CD14-positive monocyte (primary cell): ENCODE results near the gene SRCIN1. TPM values are rescaled to one million over a fixed set of nuclear protein-coding genes. Genes with fewer than 3 reads are reported as not detected.
A peak's percentile ranks its signal among the peaks of the same experiment; 100 is the strongest.

ENCODE experiments used
- DNase-seq, 3 donors: peaks; one replicate each; pipeline ENCODE4 v3.0.0-alpha.2; 2011 to 2022
- H2AFZ ChIP-seq: 2 replicates; pipeline ENCODE4 v1.6.0; 2012; ENCODE audit warnings: mild to moderate bottlenecking, low read depth, low read length, inconsistent platforms; ENCODE audit not compliant: insufficient read depth, poor library complexity, severe bottlenecking
- H3K27ac ChIP-seq, 2 donors: 1 replicate in 1 of 2; 2 replicates in 1 of 2; pipeline ENCODE4 v1.5.1; 2012 to 2013; ENCODE audit warnings: low read length in 2 of 2, control low read depth in 1 of 2, inconsistent platforms in 1 of 2, low read depth in 1 of 2, mild to moderate bottlenecking in 1 of 2
- H3K27me3 ChIP-seq, 2 donors: one replicate each; pipeline versions ENCODE4 v1.6.0 to v1.6.1; 2011 to 2013; ENCODE audit warnings: low read length in 2 of 2; ENCODE audit not compliant: control insufficient read depth in 2 of 2, insufficient read depth in 2 of 2
- H3K36me3 ChIP-seq, 2 donors: replicated peaks in 1 of 2; 1 replicate in 1 of 2; 2 replicates in 1 of 2; pipeline versions ENCODE4 v1.5.1 to v1.6.1; 2012 to 2013; ENCODE audit warnings: low read length in 2 of 2, control low read depth in 1 of 2, inconsistent platforms in 1 of 2, mild to moderate bottlenecking in 1 of 2; ENCODE audit not compliant: insufficient read depth in 2 of 2, control insufficient read depth in 1 of 2
- H3K4me1 ChIP-seq, 2 donors: 1 replicate in 1 of 2; 2 replicates in 1 of 2; pipeline versions ENCODE4 v1.5.1 to v1.6.1; 2012 to 2013; ENCODE audit warnings: low read length in 2 of 2, control low read depth in 1 of 2, inconsistent platforms in 1 of 2, mild to moderate bottlenecking in 1 of 2, moderate library complexity in 1 of 2; ENCODE audit not compliant: insufficient read depth in 2 of 2, control insufficient read depth in 1 of 2
- H3K4me2 ChIP-seq: replicated peaks from 2 replicates; pipeline ENCODE3; 2012; ENCODE audit warnings: low read length, moderate library complexity, mild to moderate bottlenecking; ENCODE audit not compliant: poor library complexity, severe bottlenecking; ENCODE audit errors: extremely low read depth
- H3K4me3 ChIP-seq, 3 experiments: fragments of 200-600 bp in 1 of 3; sonication (generic) in 1 of 3; replicated peaks in 1 of 3; 1 replicate in 2 of 3; 2 replicates in 1 of 3; pipeline ENCODE4 v1.5.1; 2011 to 2013; ENCODE audit warnings: low read length in 3 of 3, mild to moderate bottlenecking in 3 of 3, control low read depth in 2 of 3, low read depth in 2 of 3, inconsistent platforms in 1 of 3, moderate library complexity in 1 of 3
- H3K79me2 ChIP-seq: 2 replicates; pipeline ENCODE4 v1.6.0; 2012; ENCODE audit warnings: mild to moderate bottlenecking, control low read depth, inconsistent platforms, low read length, moderate library complexity; ENCODE audit not compliant: insufficient read depth
- H3K9ac ChIP-seq: 2 replicates; pipeline ENCODE4 v1.6.0; 2017; ENCODE audit warnings: low read length, mild to moderate bottlenecking; ENCODE audit not compliant: insufficient read depth, poor library complexity, severe bottlenecking
- H3K9me3 ChIP-seq, 2 donors: replicated peaks in 1 of 2; 1 replicate in 1 of 2; 2 replicates in 1 of 2; pipeline versions ENCODE4 v1.5.1 to v1.6.1; 2012 to 2013; ENCODE audit warnings: low read length in 2 of 2, control low read depth in 1 of 2; ENCODE audit not compliant: control insufficient read depth in 1 of 2, insufficient read depth in 1 of 2
- H4K20me1 ChIP-seq: 2 replicates; pipeline ENCODE4 v1.6.0; 2012; ENCODE audit warnings: mild to moderate bottlenecking, low read length, control low read depth, moderate library complexity; ENCODE audit not compliant: insufficient read depth
- H3K27ac Mint-ChIP-seq, 7 donors: one replicate each; pipeline ENCODE4 v1.8.0; 2020; ENCODE audit warnings: mild to moderate bottlenecking in 7 of 7, mixed read lengths in 7 of 7, moderate library complexity in 6 of 7, inconsistent platforms in 2 of 7
- H3K27me3 Mint-ChIP-seq, 3 donors: one replicate each; pipeline ENCODE4 v1.8.0; 2021 to 2022; ENCODE audit warnings: low read depth in 3 of 3, mild to moderate bottlenecking in 3 of 3, mixed read lengths in 3 of 3, moderate library complexity in 3 of 3, inconsistent platforms in 1 of 3
- H3K36me3 Mint-ChIP-seq, 2 donors: one replicate each; pipeline ENCODE4 v1.8.0; 2020; ENCODE audit warnings: mixed read lengths in 2 of 2, inconsistent platforms in 1 of 2, mild to moderate bottlenecking in 1 of 2
- H3K4me1 Mint-ChIP-seq: one replicate; pipeline ENCODE4 v1.8.0; 2020; ENCODE audit warnings: mild to moderate bottlenecking, mixed read lengths
- H3K4me3 Mint-ChIP-seq, 2 donors: one replicate each; pipeline ENCODE4 v1.8.0; 2020; ENCODE audit warnings: mild to moderate bottlenecking in 2 of 2, mixed read lengths in 2 of 2, moderate library complexity in 1 of 2
- H3K9me3 Mint-ChIP-seq, 7 donors: one replicate each; pipeline ENCODE4 v1.8.0; 2020 to 2022; ENCODE audit warnings: mixed read lengths in 7 of 7, mild to moderate bottlenecking in 6 of 7, moderate library complexity in 6 of 7, inconsistent platforms in 2 of 7
- WGBS: methylation state at CpG from one replicate; pipeline ENCODE4 v1.1.5; 2013; ENCODE audit warnings: missing lambda C conversion rate; ENCODE audit not compliant: insufficient coverage; 5-methylcytosine and 5-hydroxymethylcytosine counted together
- intact Hi-C, 2 donors: fragments of 100-400 bp; cut with micrococcal nuclease; formaldehyde crosslinking; loops; one replicate each; pipeline versions ENCODE4 v1.15.0 to v1.15.1; 2023
- polyA plus RNA-seq, 3 donors: library from polyadenylated mRNA; depleted of rRNA in 1 of 3; unstranded in 2 of 3; stranded (reverse) in 1 of 3; fragments of 300-500 nt in 2 of 3; fragments of >200 nt in 1 of 3; fragmentation: Illumina TruSeq in 2 of 3; gene quantifications; 1 replicate in 2 of 3; 2 replicates in 1 of 3; pipeline ENCODE4 v1.2.3, GENCODE V29; 2012 to 2021
- TF ChIP-seq, protein P1 (sequence below): fragments of 200-600 bp; IDR thresholded peaks from one replicate; pipeline ENCODE4 v1.8.0; 2022; ENCODE audit warnings: antibody characterized with exemption, mild to moderate bottlenecking

The SRCIN1 gene
- polyA plus RNA-seq, 3 donors = 0.01 TPM; not detected in 2

DNA sequence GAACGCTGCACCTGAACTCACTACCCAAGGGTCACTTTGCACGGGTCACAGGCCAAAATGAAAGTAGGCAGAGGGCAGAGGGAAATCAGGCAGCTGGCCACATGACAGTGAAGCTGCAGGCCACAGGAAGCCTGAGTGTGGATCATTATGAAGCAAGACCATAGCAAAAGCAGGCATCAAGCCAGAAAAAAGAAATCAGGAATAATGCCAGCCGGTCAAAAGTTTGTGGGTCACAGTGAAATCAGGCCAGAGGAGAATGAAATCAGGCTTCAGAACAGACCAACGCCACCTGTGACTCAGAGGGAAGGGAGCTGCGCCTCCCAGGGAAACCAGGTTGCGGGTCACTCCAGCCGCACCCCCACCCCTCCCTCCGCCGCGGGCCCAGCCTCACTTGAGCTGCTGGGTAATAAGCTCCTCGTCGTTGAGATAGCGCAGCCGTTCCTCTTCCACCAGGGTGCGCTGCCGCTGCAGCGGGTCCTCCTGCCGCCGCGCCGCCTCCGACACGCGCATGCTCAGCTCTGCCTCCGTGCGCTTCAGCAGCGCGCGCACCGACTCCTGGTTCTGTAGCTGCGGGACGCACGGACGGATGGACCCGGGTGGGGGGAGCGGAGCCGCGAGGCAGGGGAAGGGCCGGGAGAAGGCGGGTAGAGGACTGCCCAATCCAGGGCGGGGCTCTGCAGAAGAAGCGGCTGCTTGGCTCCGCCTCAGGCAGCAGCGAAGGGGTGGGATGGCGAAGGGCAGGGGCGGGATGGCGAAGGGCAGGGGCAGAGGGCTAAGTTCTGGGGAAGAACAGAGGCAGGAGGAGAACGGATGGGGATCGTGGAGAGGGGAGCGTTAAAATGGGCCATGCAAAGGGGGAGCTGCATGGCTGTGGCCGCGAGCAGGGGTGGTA, 47.7 kb downstream of the SRCIN1 start:
- intact Hi-C loops = loop anchor here (2.0 to 10.0 kb wide), 3 partner anchors 23 to 109 kb away; no protein-coding TSS in a partner anchor
- Mint-ChIP-seq H3K27me3 (peaks cover 44 to 75% (median 47%) of the 10 kb centered on the region in 3 donors), H3K9me3 (peaks cover 6 to 28% (median 17%) of the 10 kb centered on the region in 7 donors), H3K27ac (peak overlapping the region in 4 of 7 donors; percentile 19 to 83 (median 46)), H3K4me1 (peaks cover 45% of the 10 kb centered on the region), H3K4me3 (peak overlapping the region; percentile 81 to 90), H3K36me3 (peaks cover 5 to 6% of the 10 kb centered on the region in 2 donors)
- peak; percentile 88 to 93 (median 88) for DNase-seq
- Histone ChIP-seq H3K36me3 (no peaks in the 10 kb centered on the region), H2AFZ (peak overlapping the region; percentile 84), H3K4me3 (peak overlapping the region; percentile 3 to 75 (median 25)), H3K79me2 (no peaks in the 10 kb centered on the region), H3K9me3 (peaks cover 0 to 28% of the 10 kb centered on the region in 2 donors), H3K4me1 (peaks cover 38 to 48% of the 10 kb centered on the region in 2 donors), H3K27me3 (peaks cover 26 to 43% of the 10 kb centered on the region in 2 donors), H3K9ac (no peak overlapping the region), H3K27ac (no peak overlapping the region), H3K4me2 (peak overlapping the region; percentile 94), H4K20me1 (peaks cover 5% of the 10 kb centered on the region)
- TF ChIP-seq, protein P1, sequence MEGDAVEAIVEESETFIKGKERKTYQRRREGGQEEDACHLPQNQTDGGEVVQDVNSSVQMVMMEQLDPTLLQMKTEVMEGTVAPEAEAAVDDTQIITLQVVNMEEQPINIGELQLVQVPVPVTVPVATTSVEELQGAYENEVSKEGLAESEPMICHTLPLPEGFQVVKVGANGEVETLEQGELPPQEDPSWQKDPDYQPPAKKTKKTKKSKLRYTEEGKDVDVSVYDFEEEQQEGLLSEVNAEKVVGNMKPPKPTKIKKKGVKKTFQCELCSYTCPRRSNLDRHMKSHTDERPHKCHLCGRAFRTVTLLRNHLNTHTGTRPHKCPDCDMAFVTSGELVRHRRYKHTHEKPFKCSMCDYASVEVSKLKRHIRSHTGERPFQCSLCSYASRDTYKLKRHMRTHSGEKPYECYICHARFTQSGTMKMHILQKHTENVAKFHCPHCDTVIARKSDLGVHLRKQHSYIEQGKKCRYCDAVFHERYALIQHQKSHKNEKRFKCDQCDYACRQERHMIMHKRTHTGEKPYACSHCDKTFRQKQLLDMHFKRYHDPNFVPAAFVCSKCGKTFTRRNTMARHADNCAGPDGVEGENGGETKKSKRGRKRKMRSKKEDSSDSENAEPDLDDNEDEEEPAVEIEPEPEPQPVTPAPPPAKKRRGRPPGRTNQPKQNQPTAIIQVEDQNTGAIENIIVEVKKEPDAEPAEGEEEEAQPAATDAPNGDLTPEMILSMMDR = peak; percentile 81
- 2% methylated on average over 50 of the region's 52 CpGs for WGBS

GRCh38 chr17:38557396-38557795, 48.4 kb downstream of the SRCIN1 start:
- H3K36me3 ChIP-seq = no peaks in the 10 kb centered on the region
- TF ChIP-seq, protein P1 = no peak
- peaks cover 5 to 6% of the 10 kb centered on the region in 2 donors for H3K36me3 Mint-ChIP-seq
- H3K4me1 ChIP-seq = peaks cover 38 to 48% of the 10 kb centered on the region in 2 donors
- H3K27ac Mint-ChIP-seq = peak overlapping the region in 3 of 7 donors; percentile 21 to 71 (median 50)
- peaks cover 5 to 24% (median 12%) of the 10 kb centered on the region in 7 donors for H3K9me3 Mint-ChIP-seq
- H3K4me3 Mint-ChIP-seq = peak overlapping the region; percentile 48 to 64
- no peak overlapping the region for H3K27ac ChIP-seq
- H3K27me3 ChIP-seq = peaks cover 20 to 37% of the 10 kb centered on the region in 2 donors
- peaks cover 38 to 73% (median 42%) of the 10 kb centered on the region in 3 donors for H3K27me3 Mint-ChIP-seq
- H3K9me3 ChIP-seq = peaks cover 0 to 23% of the 10 kb centered on the region in 2 donors
- H3K9ac ChIP-seq = no peak overlapping the region
- peaks cover 5% of the 10 kb centered on the region for H4K20me1 ChIP-seq
- intact Hi-C loops = loop anchor here (5.0 to 10.0 kb wide), 2 partner anchors 107 to 110 kb away; no protein-coding TSS in a partner anchor
- H3K4me2 ChIP-seq = peak overlapping the region; percentile 94
- H3K4me1 Mint-ChIP-seq = peaks cover 45% of the 10 kb centered on the region
- no peak for DNase-seq
- peak overlapping the region; percentile 84 for H2AFZ ChIP-seq
- 52% methylated on average over 2 of the region's 6 CpGs for WGBS
- H3K4me3 ChIP-seq = peak overlapping the region in 1 of 3 experiments; percentile 75
- no peaks in the 10 kb centered on the region for H3K79me2 ChIP-seq
